NCI-H345 treated with DMSO at 0.1 percent for 48 hours (cell line): ENCODE measurements around the gene CCSER1.
"Not testable (repeated sequence)": the region's sequence is repeated elsewhere in the genome, so short reads cannot be mapped to it uniquely, and the experiment has no call there.

ENCODE experiments used
- DNase-seq: peaks from one replicate; lab custom pipeline; 2025; ENCODE audit not compliant: unreplicated experiment; lab: John Stamatoyannopoulos, UW

Gene CCSER1

DNA sequence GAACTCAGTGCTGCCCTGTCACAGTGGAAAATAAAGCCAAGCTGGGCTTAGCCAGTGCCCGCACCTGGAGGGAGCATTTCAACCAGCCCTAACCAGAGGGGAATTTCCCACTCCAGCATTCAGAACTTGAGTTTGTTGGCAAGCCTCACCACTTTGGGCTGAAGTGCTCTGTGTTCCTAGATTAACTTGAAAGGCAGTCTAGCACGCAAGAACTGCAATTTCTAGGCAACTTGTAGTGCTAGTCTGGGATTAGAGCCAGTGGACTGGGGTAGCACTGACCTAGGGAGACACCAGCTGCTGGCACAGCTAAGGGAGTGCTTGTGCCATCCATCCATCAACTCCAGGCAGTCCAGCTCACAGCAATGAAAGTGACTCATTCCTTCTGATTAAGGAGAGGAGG lies 1115.9 kb downstream of the CCSER1 start:
- DNase-seq = no peak

DNA sequence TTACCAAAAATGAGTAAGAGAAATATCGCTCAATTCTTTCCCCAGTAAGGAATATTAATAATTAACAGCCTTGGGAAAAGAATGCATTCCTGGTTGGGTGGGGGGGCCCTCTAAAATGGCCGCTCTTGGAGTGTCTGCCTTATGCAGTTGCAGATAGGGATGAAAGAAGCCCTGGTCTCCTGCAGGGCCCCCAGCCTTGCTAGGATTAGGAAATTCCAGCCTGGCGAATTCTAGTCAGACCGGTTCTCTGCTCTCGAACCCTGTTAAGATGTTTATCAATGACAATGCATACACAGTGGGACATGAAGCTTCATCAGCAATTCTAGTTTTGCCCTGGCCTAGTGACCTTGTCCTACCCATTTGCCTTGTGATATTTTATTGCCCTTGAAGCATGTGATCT lies 1128.8 kb downstream of the CCSER1 start:
- no peak for DNase-seq

DNA sequence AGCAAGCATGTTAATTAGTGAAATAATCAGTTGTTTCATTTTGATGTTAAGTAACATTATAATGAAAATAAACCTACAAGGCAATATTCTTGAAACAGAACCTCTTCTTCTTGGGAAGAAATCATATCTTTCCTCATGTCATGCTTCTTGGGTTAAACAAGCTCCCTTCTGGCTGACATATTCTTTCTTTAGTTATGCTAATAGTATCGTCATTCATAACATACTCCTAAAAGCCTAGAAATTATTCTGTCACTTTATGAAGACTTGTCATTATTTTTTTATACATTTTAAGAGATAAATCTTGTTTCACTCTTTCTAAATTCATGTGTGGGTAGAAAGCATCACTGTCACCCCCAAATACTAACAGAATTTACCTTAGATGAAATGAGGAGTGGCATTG lies 1129.6 kb downstream of the CCSER1 start:
- no peak for DNase-seq

DNA sequence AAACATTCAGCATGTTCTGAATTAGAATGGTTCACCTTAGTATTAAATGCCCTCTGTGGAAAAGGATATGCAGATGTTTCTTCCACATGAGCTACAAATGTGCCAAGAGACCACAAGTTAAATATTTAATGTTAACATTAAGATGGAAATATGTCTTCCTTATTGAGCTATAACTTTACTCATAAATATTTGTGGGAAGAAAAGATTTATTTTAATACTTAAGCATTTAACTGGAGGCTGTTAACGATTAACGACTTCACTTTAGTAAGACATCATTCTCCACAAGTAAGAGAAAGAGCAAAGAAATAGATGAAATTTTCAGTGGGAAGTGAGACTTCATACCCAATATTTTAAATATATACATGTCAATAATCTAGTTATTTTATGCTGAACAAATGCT lies 1130.5 kb downstream of the CCSER1 start:
- DNase-seq = no peak

DNA sequence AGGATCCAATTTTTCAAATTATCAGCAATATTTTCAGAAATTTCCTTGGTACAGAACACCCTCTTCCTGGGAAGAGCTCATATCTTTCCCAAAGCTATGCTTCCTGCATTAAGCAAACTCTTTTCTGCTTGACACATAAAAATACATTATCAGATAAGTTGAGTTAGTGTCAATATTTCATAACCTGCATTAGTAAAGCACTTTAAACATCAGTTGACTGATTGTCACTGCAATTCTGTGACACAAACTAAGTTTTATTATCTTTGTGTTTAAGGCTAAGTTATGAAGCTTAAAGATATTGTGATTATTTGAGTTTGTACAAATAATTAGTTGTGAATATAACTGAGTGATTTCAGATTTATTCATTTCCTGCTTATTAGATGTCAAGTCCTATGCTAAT lies 1131.1 kb downstream of the CCSER1 start:
- DNase-seq = no peak

DNA sequence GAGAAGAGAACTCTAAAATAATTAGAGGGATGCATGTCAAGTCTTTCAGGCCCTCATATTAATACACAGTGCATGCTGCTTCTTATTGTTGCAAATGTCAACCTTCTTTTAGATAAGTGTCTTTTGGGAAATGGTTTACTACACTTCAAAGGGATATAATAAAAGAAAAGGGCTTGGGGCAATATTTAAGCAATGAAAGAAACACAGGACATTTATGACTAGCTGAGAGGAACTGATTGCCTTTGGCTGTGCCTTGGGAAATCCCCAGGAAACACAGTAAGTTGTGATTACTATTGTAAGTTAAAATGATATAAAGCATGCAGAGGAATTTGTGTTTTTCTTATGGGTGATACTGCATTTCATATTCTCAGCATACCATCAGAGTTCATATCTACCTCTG lies 1140.3 kb downstream of the CCSER1 start:
- DNase-seq = no peak

DNA sequence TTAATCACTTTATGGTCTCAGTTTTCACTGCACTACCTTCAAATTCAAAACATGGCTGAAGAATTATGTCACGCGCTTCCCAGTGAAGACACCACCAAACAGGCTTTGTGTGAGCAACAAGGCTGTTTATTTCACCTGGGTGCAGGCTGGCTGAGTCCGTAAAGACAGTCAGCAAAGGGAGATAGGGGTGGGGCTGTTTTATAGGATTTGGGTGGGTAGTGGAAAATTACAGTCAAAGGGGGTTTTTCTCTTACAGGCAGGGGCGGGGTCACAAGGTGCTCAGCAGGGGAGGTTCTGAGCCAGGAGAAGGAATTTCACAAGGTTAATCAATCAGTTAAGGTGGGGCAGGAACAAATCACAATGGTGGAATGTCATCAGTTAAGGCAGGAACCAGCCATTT lies 1141.3 kb downstream of the CCSER1 start:
- DNase-seq = not testable (repeated sequence)

DNA sequence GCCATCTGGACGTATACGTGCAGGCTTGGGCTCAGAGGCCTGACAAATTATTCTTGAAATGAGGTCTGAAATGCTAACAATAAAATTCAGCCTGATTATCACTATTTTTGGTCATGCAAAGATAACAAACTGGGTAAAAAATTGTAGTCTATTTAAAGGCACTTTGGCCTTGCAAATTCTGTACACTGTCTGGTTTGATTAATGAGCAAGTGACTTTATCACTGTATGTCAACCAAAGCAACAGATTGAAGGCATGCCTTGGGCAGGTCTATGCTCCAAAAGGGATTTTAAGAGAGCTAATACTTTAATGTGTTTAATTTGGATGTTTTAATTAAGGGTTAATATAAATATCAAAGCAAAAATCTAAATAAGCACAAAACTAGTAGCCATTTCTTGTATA lies 1141.7 kb downstream of the CCSER1 start:
- DNase-seq = no peak

DNA sequence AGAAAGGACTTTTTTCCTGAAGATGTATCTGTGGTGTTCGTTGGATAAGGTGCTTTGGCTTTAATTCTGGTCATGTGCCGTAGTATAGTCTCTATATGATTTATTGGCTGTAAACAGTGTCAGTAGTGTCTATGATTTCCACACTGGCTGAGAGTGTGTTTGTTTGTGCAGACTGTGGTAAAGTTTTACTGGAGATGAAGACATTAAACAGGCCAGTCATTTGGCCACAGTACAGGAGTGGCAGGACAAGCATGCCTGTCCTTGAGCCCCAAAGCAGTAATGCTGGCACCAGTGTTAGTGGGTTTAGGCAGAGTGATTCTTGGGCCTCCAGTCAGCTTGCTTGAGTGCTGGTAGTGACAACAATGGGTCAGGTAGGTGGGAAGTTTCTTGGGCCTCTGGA lies 1152.7 kb downstream of the CCSER1 start:
- DNase-seq = no peak

DNA sequence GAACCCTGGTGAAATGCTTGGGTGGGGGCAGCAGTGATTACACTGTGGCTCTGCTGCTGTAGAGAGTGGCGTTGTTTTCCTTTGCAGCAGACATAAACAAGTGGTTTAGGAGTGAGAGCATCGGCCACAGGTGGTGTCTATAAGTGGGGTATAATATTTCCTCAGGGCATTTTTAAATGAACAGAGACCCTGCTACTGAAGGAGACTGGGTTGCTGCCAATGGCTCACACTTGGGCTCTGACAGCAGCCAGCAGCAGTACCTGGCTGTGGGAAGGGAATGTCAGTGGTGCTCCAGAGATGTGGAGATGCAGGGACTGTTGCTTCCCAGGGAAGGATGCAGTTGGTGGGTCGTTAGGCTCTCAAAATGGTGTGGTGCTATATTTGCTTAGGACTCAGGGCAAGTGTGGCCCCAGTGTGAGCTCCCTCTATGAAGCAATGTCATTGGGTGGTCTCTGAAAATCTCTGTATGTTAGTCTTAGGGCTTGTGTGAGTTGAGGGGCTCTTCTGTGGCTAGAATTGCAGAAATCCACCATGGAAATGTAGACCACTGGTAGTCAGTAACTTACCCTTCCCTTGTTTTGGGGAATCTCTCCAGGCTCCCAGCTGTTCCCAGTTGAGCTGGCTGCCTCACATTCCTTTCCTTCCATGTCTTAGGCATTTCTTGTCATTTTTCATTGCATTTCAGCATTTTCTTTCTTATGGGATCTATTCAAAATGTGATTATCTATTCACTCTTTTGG lies 1153.5 kb downstream of the CCSER1 start:
- no peak for DNase-seq

DNA sequence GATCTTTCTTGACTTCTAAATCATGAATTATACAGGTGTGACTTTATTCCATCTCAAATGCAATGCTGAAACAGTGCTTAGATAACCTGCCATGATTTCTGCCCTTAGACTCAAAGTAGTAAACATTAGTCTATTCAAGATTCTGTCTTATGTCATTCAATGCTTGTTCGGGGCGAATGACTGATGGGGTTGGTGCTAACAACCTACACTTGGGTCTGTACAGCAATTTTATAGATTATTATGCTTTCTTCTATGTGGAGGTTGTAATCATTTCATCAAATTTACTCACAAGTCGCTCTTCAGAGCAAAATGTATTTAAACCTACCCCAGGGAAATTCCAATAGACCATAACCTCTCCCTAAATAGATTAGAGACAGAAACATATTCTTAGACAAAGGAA lies 1155.0 kb downstream of the CCSER1 start:
- no peak for DNase-seq

DNA sequence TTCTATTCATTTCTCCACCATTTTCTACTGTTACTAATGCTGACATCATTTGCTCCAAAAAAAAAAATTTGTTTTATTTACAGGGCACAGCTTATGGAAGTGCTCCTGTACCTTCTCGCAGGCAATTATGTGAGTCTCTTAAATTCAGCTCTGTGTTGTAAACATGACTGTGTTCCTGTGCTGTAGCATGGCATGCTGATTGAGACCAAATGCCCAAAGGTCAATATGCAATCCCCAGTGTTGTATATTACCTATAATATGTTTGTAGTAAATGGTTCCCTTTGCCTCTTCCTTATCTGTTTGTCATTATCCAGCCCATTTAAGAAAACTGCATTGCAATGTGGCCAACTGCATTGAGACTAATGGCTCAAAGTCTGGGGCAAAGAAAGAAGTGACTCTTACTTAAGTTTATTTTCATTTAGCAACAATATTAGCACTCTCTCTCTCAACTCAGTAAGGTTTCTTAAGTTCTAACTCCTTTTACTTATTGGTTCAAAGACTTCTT lies 1156.6 kb downstream of the CCSER1 start:
- DNase-seq = no peak

DNA sequence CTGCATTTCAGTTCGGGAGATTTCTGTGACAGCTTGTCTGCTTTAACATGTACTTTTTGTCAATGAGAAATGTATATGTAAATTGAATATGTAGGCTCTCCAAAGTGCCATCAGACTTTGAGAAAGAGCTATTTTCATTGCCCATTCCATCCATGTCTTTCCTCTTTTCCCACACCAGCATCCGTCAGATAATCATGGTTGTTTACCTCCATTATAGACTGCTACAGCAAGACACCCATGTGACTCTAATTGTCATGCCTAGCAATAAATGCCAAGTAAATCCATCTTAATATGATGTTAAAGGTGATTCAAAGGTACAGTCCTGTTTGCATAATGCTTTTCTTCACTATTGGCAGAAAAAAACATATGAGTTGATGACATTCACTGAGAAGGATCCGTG lies 1157.3 kb downstream of the CCSER1 start:
- DNase-seq = no peak

DNA sequence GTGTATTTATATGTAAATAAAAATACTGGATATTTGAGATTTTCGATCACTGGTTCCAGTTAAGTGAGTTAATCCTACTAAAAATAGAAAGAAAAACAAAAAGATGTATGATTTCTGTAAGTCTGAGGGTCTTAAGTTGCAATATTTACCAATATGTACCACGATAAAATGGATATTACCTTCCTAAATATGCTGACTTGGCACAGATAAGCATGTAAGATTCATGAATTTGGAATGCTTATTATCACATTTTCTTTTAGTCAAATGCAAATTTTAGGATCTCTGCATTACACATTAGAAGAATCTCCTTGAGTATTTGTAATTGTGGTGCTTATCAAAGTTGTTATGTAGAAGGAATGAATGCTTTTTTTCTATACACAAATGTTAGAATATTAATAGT lies 1158.3 kb downstream of the CCSER1 start:
- DNase-seq = no peak

DNA sequence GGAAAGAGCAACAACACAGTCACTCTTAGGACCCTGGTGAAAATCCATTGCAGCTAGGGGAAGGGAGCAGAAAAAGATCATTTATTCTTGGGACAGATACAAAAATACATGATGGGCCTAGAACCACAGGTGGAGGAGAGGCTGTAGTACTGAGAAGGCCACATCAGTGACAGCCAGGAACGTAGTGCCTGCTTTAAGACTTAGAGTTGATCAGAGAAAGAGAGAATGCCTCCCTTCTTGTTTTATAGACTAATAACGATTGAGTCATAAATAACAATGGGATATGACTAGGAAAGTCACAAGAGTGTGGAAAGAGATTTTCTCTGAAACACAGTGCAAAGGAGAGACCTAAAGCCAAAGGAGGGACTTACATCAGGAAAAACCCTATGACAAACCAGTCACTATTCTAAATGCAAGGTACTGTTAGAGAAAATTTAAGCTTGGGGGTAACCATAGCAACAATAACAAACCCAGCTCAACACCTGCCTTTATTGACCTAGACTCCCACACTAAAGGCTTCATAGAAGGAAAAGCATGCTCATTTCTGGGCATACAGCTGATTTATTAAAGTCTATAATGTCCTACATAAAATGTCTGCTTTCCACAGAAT lies 1161.6 kb downstream of the CCSER1 start:
- DNase-seq = no peak

DNA sequence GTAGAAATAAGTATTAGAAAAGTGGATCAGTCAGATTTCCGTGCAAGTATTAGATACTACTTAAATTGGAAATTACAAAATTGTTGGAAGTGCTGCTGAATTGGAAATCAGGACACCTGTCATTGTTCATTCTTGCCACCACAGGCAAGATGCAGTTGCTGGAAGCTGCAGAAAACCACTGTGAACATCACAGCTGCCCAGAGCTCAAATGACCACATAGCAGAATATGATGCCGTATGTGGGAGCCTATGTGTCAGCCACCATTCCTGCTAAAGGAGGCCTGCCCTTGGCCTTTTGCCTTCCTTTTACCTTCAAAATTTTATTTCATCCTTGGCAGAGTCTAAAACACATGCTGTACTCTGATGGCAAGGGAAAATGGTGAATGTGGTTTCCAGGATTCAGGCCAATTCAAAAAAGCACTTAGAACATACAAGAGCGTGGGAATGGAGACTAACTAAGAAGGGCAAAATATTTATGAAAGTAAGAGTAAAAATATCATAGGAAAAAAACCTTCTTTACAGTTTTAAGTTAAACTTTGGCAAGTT lies 1171.0 kb downstream of the CCSER1 start:
- no peak for DNase-seq

DNA sequence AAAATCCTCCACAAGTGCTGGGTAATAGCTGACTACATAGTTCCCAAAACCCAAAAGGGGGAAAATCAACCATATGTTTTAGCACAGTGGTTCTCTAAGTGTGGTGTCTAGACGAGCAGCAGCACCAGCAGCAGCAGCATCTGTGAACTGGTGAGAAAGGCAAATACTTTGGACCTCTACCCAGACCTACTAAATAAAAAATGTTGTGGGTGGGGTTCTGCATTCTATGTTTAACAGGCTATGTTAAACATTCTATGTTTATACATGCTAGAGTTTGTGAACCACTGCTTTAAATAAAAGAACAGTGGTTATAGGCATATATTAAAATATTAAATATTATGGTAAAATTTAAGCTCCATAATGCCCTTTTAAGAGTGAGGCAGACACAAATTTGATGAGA lies 1171.6 kb downstream of the CCSER1 start:
- no peak for DNase-seq

DNA sequence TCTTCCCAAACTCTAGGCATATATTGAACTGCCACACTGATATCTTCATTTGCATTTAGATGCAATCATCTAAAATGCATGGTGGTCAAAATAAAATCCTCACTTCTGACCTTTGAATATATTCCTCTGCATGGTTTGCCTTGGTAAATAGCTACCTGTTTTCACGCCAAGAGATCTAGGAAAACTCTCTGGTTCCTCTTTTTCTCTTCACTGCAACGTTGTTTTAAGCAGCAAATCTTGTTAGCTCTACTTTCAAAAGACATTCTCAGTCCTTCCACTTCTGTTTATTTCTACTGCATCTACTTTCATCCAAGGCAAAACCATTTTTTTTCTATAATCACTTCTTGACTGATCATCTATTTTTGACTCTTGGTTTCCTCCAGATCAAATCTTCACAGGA lies 1174.9 kb downstream of the CCSER1 start:
- no peak for DNase-seq

DNA sequence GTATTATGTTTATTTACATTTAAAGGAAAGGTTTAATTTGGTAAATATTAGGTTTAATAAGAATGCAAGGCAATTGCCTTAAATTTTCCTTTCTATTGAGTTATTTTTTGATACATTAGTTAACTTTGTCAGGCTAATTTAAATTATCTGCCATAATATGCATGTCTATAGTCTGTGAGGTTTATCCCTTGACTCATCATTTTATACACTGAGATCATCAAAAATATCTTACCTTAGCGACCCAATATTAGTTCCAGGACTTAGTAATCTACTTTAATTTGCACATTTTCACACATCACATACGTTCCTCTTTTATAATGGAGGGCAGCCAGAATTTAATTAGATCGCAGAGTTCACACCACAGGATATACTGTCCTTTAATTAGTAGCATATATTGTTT lies 1177.1 kb downstream of the CCSER1 start:
- no peak for DNase-seq

DNA sequence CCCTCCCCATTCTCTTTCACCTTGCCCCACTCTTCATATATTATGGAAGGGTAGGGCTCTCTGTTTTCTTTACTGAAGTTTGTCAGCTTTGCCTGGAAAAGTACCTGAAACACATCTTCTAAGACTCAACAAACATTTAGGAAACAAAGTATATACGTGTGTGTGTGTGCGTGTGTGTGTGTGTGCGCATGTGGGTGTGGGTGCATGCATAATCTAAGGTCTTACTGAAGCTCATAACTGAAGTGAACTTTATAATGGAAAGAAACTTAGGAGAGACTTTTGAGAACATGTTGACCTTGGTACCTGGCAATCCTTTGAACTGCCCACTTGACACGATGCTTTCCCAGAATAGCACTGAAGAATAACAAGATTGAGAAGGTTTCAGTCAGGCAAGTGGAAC lies 1190.2 kb downstream of the CCSER1 start:
- no peak for DNase-seq

DNA sequence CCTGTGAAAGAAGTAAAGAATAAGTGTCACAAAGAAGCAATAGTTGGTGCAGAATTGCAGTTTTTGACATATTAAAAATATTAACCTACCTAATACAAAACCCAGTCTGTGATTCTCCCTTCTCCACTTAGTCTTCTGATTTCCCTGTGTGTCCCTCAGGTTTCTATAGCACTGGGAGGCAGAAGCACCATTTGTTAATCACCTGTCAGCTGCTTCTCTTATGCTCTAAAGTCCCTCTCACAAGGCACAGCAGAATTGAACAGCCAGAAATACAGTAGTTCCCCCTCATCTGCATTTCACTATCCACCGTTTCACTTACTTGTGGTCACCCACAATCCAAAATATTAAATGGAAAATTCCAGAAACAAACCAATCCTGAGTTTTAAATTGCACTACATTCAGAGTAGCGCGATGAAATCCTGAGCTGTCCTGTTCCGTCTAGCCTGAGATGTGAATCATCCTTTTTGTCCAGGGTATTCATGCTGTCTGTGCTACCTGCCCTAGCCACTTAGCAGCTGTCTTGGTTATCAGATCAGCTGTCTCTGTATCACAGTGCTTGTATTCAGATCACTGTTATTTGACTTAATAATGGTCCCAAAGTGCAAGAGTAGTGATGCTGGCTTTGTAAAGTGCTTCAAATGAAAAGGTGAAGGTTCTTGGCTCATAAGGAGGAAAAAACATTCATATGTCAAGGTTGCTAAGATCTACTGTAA lies 1192.5 kb downstream of the CCSER1 start:
- no peak for DNase-seq

DNA sequence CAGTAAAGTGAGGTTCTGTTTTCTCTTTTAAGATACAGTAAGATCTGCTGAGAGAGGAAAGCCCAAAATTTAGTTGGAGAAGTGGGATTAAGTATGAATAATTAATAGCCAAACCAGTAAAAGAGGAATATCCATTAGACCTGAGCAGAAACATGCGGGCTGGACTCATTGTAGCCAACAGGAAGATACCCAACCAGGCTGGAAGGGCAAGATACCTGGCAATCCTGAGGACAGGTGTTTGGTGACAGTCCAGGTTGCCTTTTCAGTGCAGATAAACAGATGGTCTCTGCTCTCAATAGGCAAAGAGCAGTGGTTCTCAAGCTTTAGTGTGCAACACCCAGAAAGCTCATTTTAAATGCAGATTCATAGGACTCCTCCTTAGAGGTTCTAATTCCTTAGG lies 1195.8 kb downstream of the CCSER1 start:
- no peak for DNase-seq
